NCI-H2107 (cell line): ENCODE data around the gene PLEKHA1.

Source experiments
- DNase-seq: peaks from one replicate; lab custom pipeline; 2025; lab: John Stamatoyannopoulos, UW

The PLEKHA1 gene

GRCh38 chr10:122461729-122462532 lies 87.4 kb downstream of the PLEKHA1 start:
- DNase-seq = no peak

- no peak for DNase-seq
Observed at GRCh38 chr10:122462533-122463465, 88.3 kb downstream of the PLEKHA1 start.

GRCh38 chr10:122463466-122464249 lies 89.2 kb downstream of the PLEKHA1 start:
- DNase-seq = no peak

GRCh38 chr10:122464250-122464510 lies 89.7 kb downstream of the PLEKHA1 start:
- no peak for DNase-seq

- no peak for DNase-seq
Observed at GRCh38 chr10:122464586-122464985, 90.1 kb downstream of the PLEKHA1 start.

- no peak for DNase-seq
Observed at GRCh38 chr10:122465401-122466040, 91.0 kb downstream of the PLEKHA1 start.

- DNase-seq = no peak
Observed at GRCh38 chr10:122466951-122467381, 92.5 kb downstream of the PLEKHA1 start.

GRCh38 chr10:122467701-122468100 lies 93.2 kb downstream of the PLEKHA1 start:
- DNase-seq = no peak

- no peak for DNase-seq
Observed at GRCh38 chr10:122468307-122468925, 93.9 kb downstream of the PLEKHA1 start.

- no peak for DNase-seq
Observed at GRCh38 chr10:122468926-122469781, 94.6 kb downstream of the PLEKHA1 start.

- no peak for DNase-seq
Observed at GRCh38 chr10:122469848-122470247, 95.3 kb downstream of the PLEKHA1 start.

GRCh38 chr10:122471531-122472177 lies 97.1 kb downstream of the PLEKHA1 start:
- no peak for DNase-seq

GRCh38 chr10:122473116-122473515 lies 98.6 kb downstream of the PLEKHA1 start:
- DNase-seq = no peak

- no peak for DNase-seq
Observed at GRCh38 chr10:122474131-122474818, 99.8 kb downstream of the PLEKHA1 start.

- DNase-seq = no peak
Observed at GRCh38 chr10:122475100-122475499, 100.6 kb downstream of the PLEKHA1 start.

GRCh38 chr10:122475591-122476332 lies 101.3 kb downstream of the PLEKHA1 start:
- DNase-seq = no peak

GRCh38 chr10:122476333-122476695 lies 101.8 kb downstream of the PLEKHA1 start:
- DNase-seq = no peak

- no peak for DNase-seq
Observed at GRCh38 chr10:122477436-122477835, 102.9 kb downstream of the PLEKHA1 start.

- no peak for DNase-seq
Observed at GRCh38 chr10:122478971-122479370, 104.5 kb downstream of the PLEKHA1 start.
